ENCODE measurements around the gene TRUB1.
A peak's percentile ranks its signal among the peaks of the same experiment; 100 is the strongest.

Gene TRUB1

GRCh38 chr10:114922003-114922402 lies 16.0 kb upstream of the TRUB1 start:
- H3K4me3 ChIP-seq (replicated peaks; ENCODE audit: low read depth, low read length), result no peak overlapping the region
- DNase-seq (ENCODE audit: low read depth), result no peak
- TF ChIP-seq CTCF (IDR thresholded peaks at IDR 0.05; ENCODE audit: low read length, missing control alignments), result no peak

DNA sequence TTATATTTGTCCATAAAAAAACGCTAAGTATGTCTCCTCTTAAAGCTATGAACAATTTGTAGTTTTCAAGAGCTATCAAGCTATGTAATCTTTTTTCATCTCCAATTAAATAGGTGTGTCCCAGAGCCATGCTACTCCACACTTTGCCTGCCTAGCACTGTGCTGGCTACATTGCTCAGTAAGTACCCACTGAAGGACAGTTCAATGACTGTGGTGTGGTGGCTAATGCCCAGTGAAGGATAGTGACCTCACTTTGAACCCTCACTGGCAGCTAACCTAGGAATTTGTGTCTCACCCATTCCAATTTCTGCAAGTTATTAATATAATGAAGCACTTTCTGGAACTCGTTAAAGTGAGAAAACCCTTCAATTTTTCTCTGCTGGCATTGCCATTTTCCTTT lies 14.4 kb upstream of the TRUB1 start:
- TF ChIP-seq CTCF (IDR thresholded peaks at IDR 0.05; ENCODE audit: low read length, missing control alignments), result no peak
- no peak for DNase-seq (ENCODE audit: low read depth)
- H3K4me3 ChIP-seq (replicated peaks; ENCODE audit: low read depth, low read length), result no peak overlapping the region

DNA sequence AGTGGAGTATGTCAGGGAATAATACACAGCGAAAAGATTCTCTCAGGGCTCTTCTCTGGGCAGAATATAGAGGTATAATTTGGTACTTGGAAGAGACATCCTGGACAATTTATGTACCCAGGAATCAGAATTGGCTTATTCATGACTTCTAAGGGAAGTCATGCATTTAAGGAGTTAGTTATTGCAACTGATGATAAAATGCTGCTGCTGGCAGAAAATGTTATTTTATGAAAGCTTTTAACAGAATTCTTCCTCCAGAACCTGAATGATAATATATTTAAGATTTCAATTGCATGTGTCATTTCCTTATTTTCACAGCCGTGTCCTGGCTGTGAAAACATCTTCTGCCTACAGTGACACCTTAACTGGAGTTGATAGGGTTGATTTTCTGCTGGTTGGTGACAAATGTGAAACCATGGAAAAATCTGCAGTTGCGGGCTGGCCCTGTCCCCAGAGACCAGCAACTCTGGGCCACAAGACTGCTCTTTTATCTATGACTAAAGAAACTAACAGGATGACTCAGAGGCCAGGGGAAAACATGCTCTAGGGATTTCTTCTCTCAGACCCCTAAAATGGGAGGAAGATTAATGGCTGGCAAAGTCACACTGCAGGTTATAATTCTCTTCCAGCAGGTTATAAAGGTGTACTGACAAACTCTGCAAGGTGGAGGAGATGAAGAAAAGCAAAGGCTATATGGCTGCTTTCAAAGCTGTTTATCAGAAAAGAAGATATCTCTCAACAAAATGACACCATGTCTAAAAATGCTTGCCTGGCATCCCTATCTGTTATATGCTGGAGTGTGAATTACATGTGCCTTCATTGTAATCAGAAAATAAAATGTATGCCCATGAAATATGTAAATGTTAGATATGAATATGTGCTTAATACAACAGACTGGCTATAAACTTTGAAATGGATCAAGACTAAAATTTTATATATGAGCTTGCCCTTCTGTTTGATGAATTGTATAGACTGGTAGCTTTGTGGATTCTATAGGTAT lies 12.1 kb upstream of the TRUB1 start:
- TF ChIP-seq CTCF (IDR thresholded peaks at IDR 0.05; ENCODE audit: low read length, missing control alignments), result no peak
- peak; percentile 44 for DNase-seq (ENCODE audit: low read depth)
- no peak overlapping the region for H3K4me3 ChIP-seq (replicated peaks; ENCODE audit: low read depth, low read length)

GRCh38 chr10:114928818-114929217 lies 9.2 kb upstream of the TRUB1 start:
- TF ChIP-seq CTCF (IDR thresholded peaks at IDR 0.05; ENCODE audit: low read length, missing control alignments), result no peak
- H3K4me3 ChIP-seq (replicated peaks; ENCODE audit: low read depth, low read length), result no peak overlapping the region
- DNase-seq (ENCODE audit: low read depth), result no peak

DNA sequence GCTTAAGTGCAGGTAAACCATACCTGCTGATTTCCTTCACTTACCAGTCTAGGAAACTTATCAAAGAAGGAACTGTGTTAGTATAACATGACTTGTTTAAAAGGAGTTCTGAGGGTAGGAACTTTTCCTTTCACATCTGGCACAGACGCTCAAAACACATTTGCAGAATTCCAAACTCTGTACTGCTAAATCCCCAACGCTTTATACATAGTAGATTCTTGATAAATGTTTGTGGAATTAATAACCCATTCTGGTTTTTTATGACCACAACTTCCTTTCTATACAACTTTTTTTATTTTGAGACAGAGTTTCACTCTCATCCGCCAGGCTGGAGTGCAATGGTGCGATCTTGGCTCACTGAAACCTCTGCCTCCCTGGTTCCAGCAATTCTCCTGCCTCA lies 7.7 kb upstream of the TRUB1 start:
- no peak for DNase-seq (ENCODE audit: low read depth)
- no peak for TF ChIP-seq CTCF (IDR thresholded peaks at IDR 0.05; ENCODE audit: low read length, missing control alignments)
- H3K4me3 ChIP-seq (replicated peaks; ENCODE audit: low read depth, low read length), result no peak overlapping the region

- no peak overlapping the region for H3K4me3 ChIP-seq (replicated peaks; ENCODE audit: low read depth, low read length)
- DNase-seq (ENCODE audit: low read depth), result no peak
- no peak for TF ChIP-seq CTCF (IDR thresholded peaks at IDR 0.05; ENCODE audit: low read length, missing control alignments)
Measured at GRCh38 chr10:114931072-114931679, 6.8 kb upstream of the TRUB1 start.
